Middle frontal gyrus (tissue), 1 donor: ENCODE measurements around the gene ADAMTS17.

Experiments used
- DNase-seq: peaks from one replicate; pipeline ENCODE4 v3.0.0-alpha.2; 2015; ENCODE audit warnings: low spot score; ENCODE audit errors: extremely low spot score

The ADAMTS17 gene

DNA sequence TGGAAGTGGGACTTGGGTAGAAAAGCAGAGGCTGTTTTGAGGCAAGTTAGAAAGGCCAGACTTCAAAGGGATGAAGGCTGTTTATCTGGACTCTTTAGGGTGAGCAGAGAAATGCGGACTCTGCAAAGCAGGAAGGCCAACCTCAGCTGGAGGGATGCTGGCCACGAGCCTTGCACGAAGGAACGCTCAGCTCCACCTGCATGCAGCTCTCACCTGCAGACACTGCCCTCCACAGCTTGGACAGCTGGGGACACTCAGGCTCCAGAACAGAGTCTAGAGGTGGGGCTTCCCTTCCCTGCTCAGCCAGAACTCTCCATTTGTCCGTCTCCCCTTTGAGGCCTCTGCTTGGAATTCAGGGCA lies 229.7 kb downstream of the ADAMTS17 start:
- DNase-seq = no peak

GRCh38 chr15:100111125-100112060 lies 230.4 kb downstream of the ADAMTS17 start:
- DNase-seq = no peak

- DNase-seq = no peak
Measured at GRCh38 chr15:100109486-100110035, 232.2 kb downstream of the ADAMTS17 start.

DNA sequence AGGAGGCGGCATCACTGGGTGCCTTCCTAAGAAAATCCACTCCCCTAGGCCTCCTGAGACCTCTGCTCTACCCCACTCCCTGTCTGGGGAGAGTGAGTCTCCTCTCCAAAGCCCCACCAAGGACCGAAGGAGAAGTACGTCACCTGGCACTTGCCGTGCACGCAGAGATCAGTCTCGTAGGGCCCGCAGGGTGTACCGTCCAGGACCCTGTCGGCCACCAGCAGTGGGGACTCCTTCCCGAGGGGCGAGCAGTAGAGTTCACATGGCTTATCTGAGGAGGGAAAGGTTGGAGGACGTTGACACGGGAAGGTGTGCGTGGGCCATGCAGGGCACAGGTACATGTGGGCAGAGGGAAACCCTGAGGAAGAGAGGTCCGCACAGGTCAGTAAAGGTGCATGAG lies 232.9 kb downstream of the ADAMTS17 start:
- no peak for DNase-seq

DNA sequence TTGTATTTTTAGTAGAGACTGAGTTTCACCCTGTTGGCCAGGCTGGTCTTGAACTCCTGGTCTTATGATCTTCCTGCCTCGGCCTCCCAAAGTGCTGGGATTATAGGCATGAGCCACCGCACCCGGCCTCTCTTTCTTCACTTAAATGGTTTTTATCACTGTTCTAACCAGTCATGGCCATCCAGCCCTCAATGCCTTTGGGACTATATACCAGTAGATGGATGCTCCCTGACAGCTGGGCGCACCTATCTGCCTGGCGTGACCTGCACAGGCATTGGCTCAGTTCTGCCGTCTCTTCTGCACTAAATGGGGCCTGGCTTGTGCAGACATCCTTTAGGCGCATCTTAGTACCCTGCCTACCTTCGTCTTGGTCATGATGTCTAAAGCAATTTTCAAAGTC lies 233.4 kb downstream of the ADAMTS17 start:
- no peak for DNase-seq

DNA sequence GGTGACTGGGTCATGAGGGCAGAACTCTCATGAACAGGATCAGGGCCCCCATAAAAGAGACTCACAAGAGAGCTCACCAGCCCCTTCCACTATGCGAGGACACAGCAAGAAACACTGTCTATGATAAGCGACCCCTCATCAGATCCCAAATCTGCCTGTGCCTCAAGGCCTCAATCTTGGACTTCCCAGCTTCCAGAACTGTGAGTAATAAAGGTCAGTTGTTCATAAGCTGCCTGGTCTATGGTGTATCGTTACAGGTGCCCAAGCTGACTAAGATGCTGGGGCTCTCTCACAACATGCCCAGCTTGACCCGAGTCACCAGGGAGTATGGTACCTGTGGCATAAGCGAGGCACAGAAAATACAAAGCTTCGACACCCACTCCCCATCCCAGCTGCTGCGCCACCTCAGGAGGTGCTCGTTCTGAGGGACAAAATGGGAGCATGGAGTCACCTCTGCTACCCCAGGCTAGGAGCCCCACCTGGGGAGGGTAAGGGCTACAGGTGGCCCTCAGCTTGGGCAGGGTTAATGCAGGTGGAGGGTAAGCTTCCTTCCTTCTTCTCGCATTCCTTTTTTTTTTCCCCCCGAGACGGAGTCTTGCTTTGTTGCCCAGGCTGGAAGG lies 234.1 kb downstream of the ADAMTS17 start:
- no peak for DNase-seq

DNA sequence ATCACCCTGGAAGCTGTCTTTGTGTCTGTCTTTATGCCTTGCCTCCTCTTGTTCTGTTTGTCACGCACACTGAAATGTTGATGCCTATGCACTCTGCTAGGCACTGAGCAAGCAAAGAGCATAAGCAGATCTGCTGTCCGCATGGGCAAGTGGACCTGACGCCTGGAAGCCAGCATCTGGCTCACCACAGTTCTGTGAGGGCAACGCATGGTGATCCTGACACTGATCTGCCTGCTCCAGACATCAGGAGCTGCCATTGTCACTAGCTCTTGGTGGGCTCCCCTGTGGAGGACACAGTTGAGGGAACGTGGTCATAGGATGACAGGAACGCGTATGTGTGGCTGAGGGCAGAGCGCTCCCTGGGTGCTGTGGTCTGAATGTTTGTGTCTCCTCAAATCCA lies 234.6 kb downstream of the ADAMTS17 start:
- no peak for DNase-seq

GRCh38 chr15:100106732-100107131 lies 235.0 kb downstream of the ADAMTS17 start:
- DNase-seq = no peak

DNA sequence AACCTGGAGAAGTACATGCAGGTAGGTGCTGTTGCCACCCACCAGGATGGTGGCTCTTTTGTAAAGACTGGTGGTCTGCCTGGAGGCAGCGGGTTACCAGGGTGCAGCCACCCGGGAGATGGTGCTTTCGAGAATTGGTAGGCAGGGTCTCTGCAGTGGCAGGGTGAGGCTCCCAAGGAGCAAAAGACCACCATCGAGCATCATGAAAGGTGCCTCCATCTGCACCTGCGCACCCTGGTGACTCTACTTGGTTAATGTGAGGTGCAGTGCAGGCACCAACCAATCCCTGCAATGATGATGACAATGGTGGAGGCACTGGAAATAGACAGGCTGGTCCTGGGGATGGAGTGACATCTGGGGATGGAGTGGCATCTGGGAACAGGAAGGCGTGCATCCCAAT lies 236.7 kb downstream of the ADAMTS17 start:
- DNase-seq = no peak

GRCh38 chr15:100104245-100104644 lies 237.5 kb downstream of the ADAMTS17 start:
- DNase-seq = no peak

- DNase-seq = no peak
Measured at GRCh38 chr15:100103828-100104227, 237.9 kb downstream of the ADAMTS17 start.

DNA sequence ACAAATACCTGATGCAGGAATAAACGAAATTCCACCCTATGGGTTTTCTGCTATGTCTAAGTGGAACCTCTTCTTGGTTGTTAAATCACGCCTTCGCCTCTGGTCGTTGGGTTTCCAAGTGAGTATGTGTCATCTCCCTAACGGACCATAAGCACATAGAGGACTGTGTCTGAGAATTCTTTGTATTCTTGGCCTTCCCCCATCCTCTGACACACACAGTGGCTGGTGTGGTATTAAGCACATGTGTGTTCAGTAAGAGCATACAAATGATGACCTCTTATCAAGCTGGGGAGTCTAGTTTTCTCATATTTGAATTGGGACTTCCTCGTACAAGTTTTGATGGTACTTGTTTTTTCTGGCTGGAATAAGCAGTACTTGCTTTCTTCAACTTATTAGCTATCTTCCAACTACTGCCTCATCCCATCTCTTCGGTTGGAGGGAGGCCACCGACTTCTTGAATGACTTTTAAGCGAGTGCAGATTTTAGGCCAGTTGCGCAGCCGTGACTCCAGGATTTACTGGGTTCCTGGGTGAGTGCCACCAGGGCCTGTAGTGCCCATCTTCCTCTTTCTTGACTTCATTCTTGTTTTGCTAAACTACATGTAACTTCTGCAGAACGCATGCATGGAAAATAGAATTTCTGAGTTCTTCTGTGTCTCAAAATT lies 240.2 kb downstream of the ADAMTS17 start:
- DNase-seq = no peak

- DNase-seq = no peak
Measured at GRCh38 chr15:100100926-100101325, 240.8 kb downstream of the ADAMTS17 start.

GRCh38 chr15:100099976-100100375 lies 241.8 kb downstream of the ADAMTS17 start:
- DNase-seq = no peak

- DNase-seq = no peak
Measured at GRCh38 chr15:100098705-100099104, 243.1 kb downstream of the ADAMTS17 start.

DNA sequence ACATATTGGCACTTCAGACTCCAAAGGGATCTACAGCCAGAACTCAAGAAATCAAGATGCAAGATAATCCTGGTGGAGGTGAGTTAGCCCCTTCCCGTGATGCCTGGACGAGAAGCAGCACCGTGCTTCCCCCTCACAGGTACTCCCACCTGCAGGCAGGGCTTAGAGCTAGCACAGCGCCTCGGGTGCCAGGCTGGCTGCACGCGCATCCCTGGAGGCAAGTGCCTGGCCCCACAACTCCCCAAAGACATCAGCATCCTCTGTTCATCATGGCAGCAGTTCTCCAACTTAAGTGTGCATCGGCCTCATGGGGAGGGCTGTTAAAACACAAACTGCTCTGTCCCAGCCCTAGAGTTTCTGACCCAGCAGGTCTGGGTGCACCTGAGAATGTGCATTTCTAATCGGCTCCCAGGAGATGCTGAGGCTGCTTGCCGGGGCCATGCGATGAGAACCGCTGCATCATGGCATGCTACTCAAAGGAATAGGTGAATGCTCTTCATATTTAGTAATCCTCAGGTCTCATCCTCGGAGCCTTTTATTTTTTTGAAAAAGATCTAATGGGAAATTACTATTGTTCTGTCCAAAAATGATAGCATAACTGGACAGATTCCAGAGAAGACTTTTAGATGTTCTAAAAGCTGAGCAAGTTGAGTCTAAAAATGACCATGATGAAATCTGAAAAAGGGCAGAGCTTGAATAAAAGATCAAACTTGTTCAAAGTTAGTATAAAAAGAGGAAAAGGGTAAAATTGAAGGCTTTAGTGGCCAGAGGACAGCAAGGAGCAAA lies 244.2 kb downstream of the ADAMTS17 start:
- no peak for DNase-seq

DNA sequence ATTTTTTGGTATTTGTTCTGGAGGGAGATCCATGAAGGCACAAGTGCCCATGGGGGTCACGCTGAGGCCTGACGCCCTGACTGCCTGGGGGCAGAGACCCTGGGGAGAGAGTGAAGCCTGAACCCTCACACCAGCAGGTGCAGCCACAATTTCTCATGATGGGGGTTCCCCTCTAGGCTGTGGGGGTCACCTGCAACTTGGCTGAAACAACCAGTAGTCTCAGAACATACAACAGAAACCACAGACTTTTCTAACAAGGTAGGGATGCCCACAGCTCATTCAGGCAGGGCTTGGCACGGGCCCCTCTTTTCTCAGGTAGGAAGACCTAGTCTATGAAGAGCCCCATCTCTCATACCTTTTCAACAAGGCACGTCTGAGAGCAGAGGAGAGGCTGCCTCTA lies 245.1 kb downstream of the ADAMTS17 start:
- no peak for DNase-seq

- DNase-seq = no peak
Measured at GRCh38 chr15:100096248-100096600, 245.6 kb downstream of the ADAMTS17 start.

- no peak for DNase-seq
Measured at GRCh38 chr15:100095541-100096247, 246.1 kb downstream of the ADAMTS17 start.

DNA sequence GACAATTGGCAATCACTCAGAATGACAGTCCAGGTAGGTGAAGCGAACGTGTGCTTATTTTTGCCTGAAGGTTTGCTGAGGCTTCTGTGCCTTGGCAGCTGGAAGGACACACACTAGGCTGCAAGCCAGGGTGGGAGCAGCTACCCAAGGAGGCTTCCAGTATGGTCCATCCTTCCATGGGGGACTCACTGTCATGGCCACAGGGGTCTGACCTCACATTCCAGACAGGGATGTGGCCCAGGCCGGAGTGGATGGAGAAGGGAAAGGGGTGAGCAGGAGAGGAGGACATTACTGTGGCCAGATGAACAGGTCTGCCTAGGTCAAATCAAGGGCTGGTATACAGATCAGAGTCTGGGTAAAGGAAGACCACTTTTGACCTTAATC lies 247.7 kb downstream of the ADAMTS17 start:
- no peak for DNase-seq
